GM12878 (cell line): ENCODE data around the gene PHF3.

Experiments used
- CBX5 ChIP-seq: sonication (generic); IDR thresholded peaks from 2 replicates; pipeline ENCODE4 v1.6.1; 2016; ENCODE audit warnings: low read depth, moderate library complexity, mild to moderate bottlenecking, inconsistent platforms
- CEBPB ChIP-seq, 2 experiments: fragments of 150-350 bp in 1 of 2; IDR thresholded peaks; 2 replicates each; pipeline ENCODE4 v1.6.1; 2012 to 2014; ENCODE audit warnings: low read depth in 2 of 2, low read length in 2 of 2, borderline replicate concordance in 1 of 2, inconsistent platforms in 1 of 2
- ETV6 ChIP-seq, 2 experiments: fragments of 450-650 bp in 1 of 2; IDR thresholded peaks in 1 of 2; conservative IDR thresholded peaks in 1 of 2; 2 replicates each; pipeline ENCODE4 v1.6.1; 2014; ENCODE audit warnings: antibody characterized with exemption in 1 of 2, borderline replicate concordance in 1 of 2, low read depth in 1 of 2, mild to moderate bottlenecking in 1 of 2, moderate library complexity in 1 of 2
- EZH2 ChIP-seq: IDR thresholded peaks from 2 replicates; pipeline ENCODE4 v1.6.1; 2012; ENCODE audit warnings: low read depth, mild to moderate bottlenecking, control low read depth, inconsistent platforms, low read length, borderline replicate concordance; ENCODE audit not compliant: control insufficient read depth
- FOXK2 ChIP-seq: fragments of 450-650 bp; IDR thresholded peaks from 2 replicates; pipeline ENCODE4 v1.6.1; 2017; ENCODE audit warnings: mild to moderate bottlenecking, moderate library complexity
- GABPA ChIP-seq: IDR thresholded peaks from 2 replicates; pipeline ENCODE4 v1.6.1; 2014; ENCODE audit warnings: antibody characterized with exemption, low read depth, mild to moderate bottlenecking, inconsistent platforms
- JUND ChIP-seq: IDR thresholded peaks from 2 replicates; pipeline ENCODE4 v1.6.1; 2012; ENCODE audit warnings: low read depth, mild to moderate bottlenecking, low read length, improper control_type of control experiment, moderate library complexity
- YY1 ChIP-seq: IDR thresholded peaks from 2 replicates; pipeline ENCODE4 v1.6.1; 2011; ENCODE audit warnings: low read depth, mild to moderate bottlenecking, low read length
- TF ChIP-seq, protein P1 (sequence below): fragments of 450-650 bp; IDR thresholded peaks from 2 replicates; pipeline ENCODE4 v1.6.1; 2016; ENCODE audit warnings: mild to moderate bottlenecking
- TF ChIP-seq, protein P2 (sequence below), 3 experiments: IDR thresholded peaks in 2 of 3; conservative IDR thresholded peaks in 1 of 3; 2 replicates each; pipeline ENCODE4 v1.5.1; 2011; ENCODE audit warnings: low read depth in 3 of 3, low read length in 3 of 3, mild to moderate bottlenecking in 3 of 3, control low read depth in 2 of 3, moderate library complexity in 2 of 3, inconsistent platforms in 1 of 3, mixed read lengths in 1 of 3; ENCODE audit not compliant: control insufficient read depth in 2 of 3, insufficient read depth in 1 of 3; ENCODE audit errors: extremely low read depth in 1 of 3
- TF ChIP-seq, protein P3 (sequence below): fragments of 450-650 bp; formaldehyde crosslinking; IDR thresholded peaks from 2 replicates; pipeline ENCODE4 v1.5.0; 2022; ENCODE audit warnings: mild to moderate bottlenecking, missing genetic modification characterization

DNA sequence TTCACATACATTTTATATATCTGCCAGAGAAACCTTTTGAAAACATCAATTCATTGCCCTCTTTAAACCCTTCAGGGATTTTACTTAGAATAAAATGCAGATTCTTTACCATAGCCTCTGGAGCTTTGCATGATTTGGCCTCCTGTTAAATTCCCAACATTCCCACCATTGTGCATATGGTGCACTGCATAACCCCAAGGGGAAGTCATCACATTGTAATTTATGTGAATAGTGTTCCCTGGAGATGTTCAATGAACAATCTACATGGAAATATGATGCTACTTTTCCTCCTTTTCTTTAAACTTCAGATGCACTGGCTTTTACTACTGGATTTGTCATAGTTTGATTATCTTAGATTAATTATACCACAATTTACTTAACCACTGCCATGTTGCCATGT is 94.7 kb downstream of the PHF3 start:
- no peak for TF ChIP-seq JUND
- TF ChIP-seq, protein P1, sequence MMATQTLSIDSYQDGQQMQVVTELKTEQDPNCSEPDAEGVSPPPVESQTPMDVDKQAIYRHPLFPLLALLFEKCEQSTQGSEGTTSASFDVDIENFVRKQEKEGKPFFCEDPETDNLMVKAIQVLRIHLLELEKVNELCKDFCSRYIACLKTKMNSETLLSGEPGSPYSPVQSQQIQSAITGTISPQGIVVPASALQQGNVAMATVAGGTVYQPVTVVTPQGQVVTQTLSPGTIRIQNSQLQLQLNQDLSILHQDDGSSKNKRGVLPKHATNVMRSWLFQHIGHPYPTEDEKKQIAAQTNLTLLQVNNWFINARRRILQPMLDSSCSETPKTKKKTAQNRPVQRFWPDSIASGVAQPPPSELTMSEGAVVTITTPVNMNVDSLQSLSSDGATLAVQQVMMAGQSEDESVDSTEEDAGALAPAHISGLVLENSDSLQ, result no peak
- TF ChIP-seq, protein P2, sequence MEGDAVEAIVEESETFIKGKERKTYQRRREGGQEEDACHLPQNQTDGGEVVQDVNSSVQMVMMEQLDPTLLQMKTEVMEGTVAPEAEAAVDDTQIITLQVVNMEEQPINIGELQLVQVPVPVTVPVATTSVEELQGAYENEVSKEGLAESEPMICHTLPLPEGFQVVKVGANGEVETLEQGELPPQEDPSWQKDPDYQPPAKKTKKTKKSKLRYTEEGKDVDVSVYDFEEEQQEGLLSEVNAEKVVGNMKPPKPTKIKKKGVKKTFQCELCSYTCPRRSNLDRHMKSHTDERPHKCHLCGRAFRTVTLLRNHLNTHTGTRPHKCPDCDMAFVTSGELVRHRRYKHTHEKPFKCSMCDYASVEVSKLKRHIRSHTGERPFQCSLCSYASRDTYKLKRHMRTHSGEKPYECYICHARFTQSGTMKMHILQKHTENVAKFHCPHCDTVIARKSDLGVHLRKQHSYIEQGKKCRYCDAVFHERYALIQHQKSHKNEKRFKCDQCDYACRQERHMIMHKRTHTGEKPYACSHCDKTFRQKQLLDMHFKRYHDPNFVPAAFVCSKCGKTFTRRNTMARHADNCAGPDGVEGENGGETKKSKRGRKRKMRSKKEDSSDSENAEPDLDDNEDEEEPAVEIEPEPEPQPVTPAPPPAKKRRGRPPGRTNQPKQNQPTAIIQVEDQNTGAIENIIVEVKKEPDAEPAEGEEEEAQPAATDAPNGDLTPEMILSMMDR (IDR thresholded peaks at IDR 0.05 in 2 of 3, conservative IDR thresholded peaks at IDR 0.05 in 1 of 3; ENCODE audit: control insufficient read depth in 2 of 3, extremely low read depth in 1 of 3, insufficient read depth in 1 of 3, low read depth in 3 of 3, low read length in 3 of 3), result no peak
- TF ChIP-seq, protein P3, sequence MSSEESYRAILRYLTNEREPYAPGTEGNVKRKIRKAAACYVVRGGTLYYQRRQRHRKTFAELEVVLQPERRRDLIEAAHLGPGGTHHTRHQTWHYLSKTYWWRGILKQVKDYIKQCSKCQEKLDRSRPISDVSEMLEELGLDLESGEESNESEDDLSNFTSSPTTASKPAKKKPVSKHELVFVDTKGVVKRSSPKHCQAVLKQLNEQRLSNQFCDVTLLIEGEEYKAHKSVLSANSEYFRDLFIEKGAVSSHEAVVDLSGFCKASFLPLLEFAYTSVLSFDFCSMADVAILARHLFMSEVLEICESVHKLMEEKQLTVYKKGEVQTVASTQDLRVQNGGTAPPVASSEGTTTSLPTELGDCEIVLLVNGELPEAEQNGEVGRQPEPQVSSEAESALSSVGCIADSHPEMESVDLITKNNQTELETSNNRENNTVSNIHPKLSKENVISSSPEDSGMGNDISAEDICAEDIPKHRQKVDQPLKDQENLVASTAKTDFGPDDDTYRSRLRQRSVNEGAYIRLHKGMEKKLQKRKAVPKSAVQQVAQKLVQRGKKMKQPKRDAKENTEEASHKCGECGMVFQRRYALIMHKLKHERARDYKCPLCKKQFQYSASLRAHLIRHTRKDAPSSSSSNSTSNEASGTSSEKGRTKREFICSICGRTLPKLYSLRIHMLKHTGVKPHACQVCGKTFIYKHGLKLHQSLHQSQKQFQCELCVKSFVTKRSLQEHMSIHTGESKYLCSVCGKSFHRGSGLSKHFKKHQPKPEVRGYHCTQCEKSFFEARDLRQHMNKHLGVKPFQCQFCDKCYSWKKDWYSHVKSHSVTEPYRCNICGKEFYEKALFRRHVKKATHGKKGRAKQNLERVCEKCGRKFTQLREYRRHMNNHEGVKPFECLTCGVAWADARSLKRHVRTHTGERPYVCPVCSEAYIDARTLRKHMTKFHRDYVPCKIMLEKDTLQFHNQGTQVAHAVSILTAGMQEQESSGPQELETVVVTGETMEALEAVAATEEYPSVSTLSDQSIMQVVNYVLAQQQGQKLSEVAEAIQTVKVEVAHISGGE (CRISPR knock-in tag), result no peak
- no peak for TF ChIP-seq ETV6 (conservative IDR thresholded peaks at IDR 0.05 in 1 of 2, IDR thresholded peaks at IDR 0.05 in 1 of 2; ENCODE audit: borderline replicate concordance in 1 of 2, low read depth in 1 of 2)
- TF ChIP-seq EZH2, result no peak
- no peak for TF ChIP-seq GABPA
- no peak for TF ChIP-seq FOXK2
- no peak for TF ChIP-seq CEBPB (IDR thresholded peaks at IDR 0.05; ENCODE audit: borderline replicate concordance in 1 of 2, low read depth in 2 of 2, low read length in 2 of 2)
- TF ChIP-seq YY1, result no peak
- TF ChIP-seq CBX5, result no peak
